NB4 (cell line): Measurements from ENCODE around the gene BORCS5.

ENCODE experiments used
- DNase-seq: peaks from one replicate; pipeline ENCODE4 v3.0.0; 2010; ENCODE audit warnings: low read depth
- H3K4me3 ChIP-seq: one replicate; pipeline ENCODE4 v1.5.1; 2011; ENCODE audit warnings: mild to moderate bottlenecking, low read depth, low read length, moderate library complexity
- CTCF ChIP-seq: IDR thresholded peaks from one replicate; pipeline ENCODE4 v1.5.1; 2012; ENCODE audit warnings: low read depth, low read length
- MAX ChIP-seq: IDR thresholded peaks from 2 replicates; pipeline ENCODE4 v1.6.1; 2011; ENCODE audit warnings: low read depth, low read length
- MYC ChIP-seq: IDR thresholded peaks from 2 replicates; pipeline ENCODE4 v1.6.1; 2011; ENCODE audit warnings: low read depth, low read length
- POLR2A ChIP-seq: IDR thresholded peaks from 2 replicates; pipeline ENCODE4 v1.6.1; 2011; ENCODE audit warnings: mild to moderate bottlenecking; ENCODE audit not compliant: insufficient read length; ENCODE audit errors: extremely low read depth

BORCS5 gene

GRCh38 chr12:12441843-12442461 is 85.1 kb downstream of the BORCS5 start:
- no peak overlapping the region for H3K4me3 ChIP-seq
- DNase-seq: peak; percentile 49
- no peak for TF ChIP-seq CTCF
- no peak for TF ChIP-seq POLR2A
- TF ChIP-seq MYC: no peak
- TF ChIP-seq MAX: no peak

GRCh38 chr12:12442548-12443071 is 85.7 kb downstream of the BORCS5 start:
- TF ChIP-seq CTCF (no peak), POLR2A (no peak)
- DNase-seq: peak; percentile 33
- H3K4me3 ChIP-seq: no peak overlapping the region

- TF ChIP-seq POLR2A (no peak), CTCF (no peak), MAX (no peak), MYC (no peak)
- no peak overlapping the region for H3K4me3 ChIP-seq
- no peak for DNase-seq
Measured at GRCh38 chr12:12443431-12443878, 86.6 kb downstream of the BORCS5 start.

- H3K4me3 ChIP-seq: no peak overlapping the region
- DNase-seq: no peak
- TF ChIP-seq POLR2A (no peak), MAX (no peak), CTCF (no peak), MYC (no peak)
Measured at GRCh38 chr12:12445165-12445881, 88.4 kb downstream of the BORCS5 start.

- no peak overlapping the region for H3K4me3 ChIP-seq
- no peak for DNase-seq
- TF ChIP-seq POLR2A (no peak), MAX (no peak), MYC (no peak), CTCF (no peak)
Measured at GRCh38 chr12:12445882-12446181, 89.0 kb downstream of the BORCS5 start.
